HUES6 (cell line): ENCODE measurements around the gene DNASE2B.

Source experiments
- H3K27ac ChIP-seq: 2 replicates; pipeline ENCODE4 v1.7.0; 2013; ENCODE audit warnings: low read depth, mild to moderate bottlenecking, low read length, inconsistent platforms
- H3K27me3 ChIP-seq: 2 replicates; pipeline ENCODE4 v1.6.1; 2013; ENCODE audit warnings: low read length; ENCODE audit not compliant: control insufficient read depth, insufficient read depth
- H3K36me3 ChIP-seq: 2 replicates; pipeline ENCODE4 v1.6.1; 2013; ENCODE audit warnings: low read length; ENCODE audit not compliant: control insufficient read depth, insufficient read depth
- H3K4me1 ChIP-seq: 2 replicates; pipeline ENCODE4 v1.6.1; 2013; ENCODE audit warnings: low read length; ENCODE audit not compliant: control insufficient read depth, insufficient read depth
- H3K4me3 ChIP-seq: 2 replicates; pipeline ENCODE4 v1.5.1; 2013; ENCODE audit warnings: low read depth, low read length
- H3K9ac ChIP-seq: one replicate; pipeline ENCODE4 v1.6.1; 2013; ENCODE audit warnings: mild to moderate bottlenecking, low read length
- H3K9me3 ChIP-seq: 2 replicates; pipeline ENCODE4 v1.6.1; 2013; ENCODE audit warnings: low read depth, low read length; ENCODE audit not compliant: control insufficient read depth, insufficient read depth

Gene DNASE2B, protein sequence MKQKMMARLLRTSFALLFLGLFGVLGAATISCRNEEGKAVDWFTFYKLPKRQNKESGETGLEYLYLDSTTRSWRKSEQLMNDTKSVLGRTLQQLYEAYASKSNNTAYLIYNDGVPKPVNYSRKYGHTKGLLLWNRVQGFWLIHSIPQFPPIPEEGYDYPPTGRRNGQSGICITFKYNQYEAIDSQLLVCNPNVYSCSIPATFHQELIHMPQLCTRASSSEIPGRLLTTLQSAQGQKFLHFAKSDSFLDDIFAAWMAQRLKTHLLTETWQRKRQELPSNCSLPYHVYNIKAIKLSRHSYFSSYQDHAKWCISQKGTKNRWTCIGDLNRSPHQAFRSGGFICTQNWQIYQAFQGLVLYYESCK

GRCh38 chr1:84398175-84399155, at the start of gene DNASE2B:
DNASE2B (plus strand) TSS chr1:84398484; CDS start chr1:84398565, 81 bp downstream.
- Histone ChIP-seq H3K36me3 (no peaks in the 10 kb centered on the region), H3K27me3 (no peaks in the 10 kb centered on the region), H3K27ac (no peak within 1 kb of the TSS), H3K4me3 (no peak within 1 kb of the TSS), H3K9me3 (no peaks in the 10 kb centered on the region), H3K4me1 (no peaks in the 10 kb centered on the region), H3K9ac (no peak within 1 kb of the TSS)

GRCh38 chr1:84348759-84349158, 49.5 kb upstream of the DNASE2B start:
- H3K9ac ChIP-seq = no peak overlapping the region
- no peaks in the 10 kb centered on the region for H3K9me3 ChIP-seq
- H3K36me3 ChIP-seq = no peaks in the 10 kb centered on the region
- no peak overlapping the region for H3K4me3 ChIP-seq
- H3K4me1 ChIP-seq = no peaks in the 10 kb centered on the region
- H3K27me3 ChIP-seq = no peaks in the 10 kb centered on the region
- H3K27ac ChIP-seq = no peak overlapping the region

DNA sequence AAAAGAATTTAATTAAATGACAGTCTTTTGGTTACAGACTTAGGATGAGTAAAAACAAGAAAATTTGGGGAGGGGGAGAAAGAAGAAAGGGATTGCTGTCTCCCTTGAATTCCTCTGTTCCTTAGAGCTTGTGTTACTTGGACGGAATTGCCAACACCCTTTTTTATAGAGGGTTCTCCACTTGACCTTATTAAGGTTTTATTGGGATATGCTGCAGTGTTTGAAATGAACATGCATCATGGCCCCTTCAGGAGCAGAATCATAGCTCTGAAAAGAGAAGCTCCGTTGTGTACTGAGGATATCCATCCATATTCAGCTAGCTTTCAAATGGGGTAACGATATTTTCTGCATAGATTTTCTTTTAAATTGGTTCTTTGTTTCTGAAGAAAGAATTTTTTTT, 48.2 kb upstream of the DNASE2B start:
- H3K4me1 ChIP-seq = no peaks in the 10 kb centered on the region
- no peak overlapping the region for H3K27ac ChIP-seq
- no peak overlapping the region for H3K4me3 ChIP-seq
- H3K36me3 ChIP-seq = no peaks in the 10 kb centered on the region
- H3K9me3 ChIP-seq = no peaks in the 10 kb centered on the region
- no peak overlapping the region for H3K9ac ChIP-seq
- H3K27me3 ChIP-seq = no peaks in the 10 kb centered on the region

- H3K4me3 ChIP-seq = no peak overlapping the region
- H3K27ac ChIP-seq = no peak overlapping the region
- H3K9me3 ChIP-seq = no peaks in the 10 kb centered on the region
- H3K9ac ChIP-seq = no peak overlapping the region
- no peaks in the 10 kb centered on the region for H3K4me1 ChIP-seq
- H3K36me3 ChIP-seq = no peaks in the 10 kb centered on the region
- no peaks in the 10 kb centered on the region for H3K27me3 ChIP-seq
These were observed 47.7 kb upstream of the DNASE2B start for GRCh38 chr1:84350550-84350949.

GRCh38 chr1:84352298-84353106, 45.8 kb upstream of the DNASE2B start:
- Histone ChIP-seq H3K9ac (no peak overlapping the region), H3K27ac (no peak overlapping the region), H3K4me3 (no peak overlapping the region), H3K9me3 (no peaks in the 10 kb centered on the region), H3K27me3 (no peaks in the 10 kb centered on the region), H3K36me3 (no peaks in the 10 kb centered on the region), H3K4me1 (no peaks in the 10 kb centered on the region)

DNA sequence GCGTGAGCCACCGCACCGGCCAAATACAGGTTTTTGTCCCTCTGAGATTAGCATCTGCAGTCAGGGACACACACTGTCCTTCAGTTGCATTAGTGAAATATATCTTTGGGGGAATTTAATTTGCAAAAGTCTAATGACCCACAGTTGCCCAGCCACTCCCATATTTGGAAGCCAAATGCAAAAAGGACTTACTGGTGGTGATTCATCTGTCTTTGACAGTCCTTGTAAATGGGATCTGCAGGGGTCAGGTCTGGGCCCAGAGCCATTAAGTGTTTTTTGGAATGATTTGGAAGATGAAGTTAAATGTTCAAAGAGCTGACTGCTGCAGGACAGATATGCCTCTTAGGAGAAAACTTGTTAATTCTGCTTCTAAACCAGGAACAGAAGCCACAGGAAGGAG, 44.6 kb upstream of the DNASE2B start:
- Histone ChIP-seq H3K4me1 (no peaks in the 10 kb centered on the region), H3K4me3 (no peak overlapping the region), H3K27me3 (no peaks in the 10 kb centered on the region), H3K36me3 (no peaks in the 10 kb centered on the region), H3K9ac (no peak overlapping the region), H3K9me3 (no peaks in the 10 kb centered on the region), H3K27ac (no peak overlapping the region)

DNA sequence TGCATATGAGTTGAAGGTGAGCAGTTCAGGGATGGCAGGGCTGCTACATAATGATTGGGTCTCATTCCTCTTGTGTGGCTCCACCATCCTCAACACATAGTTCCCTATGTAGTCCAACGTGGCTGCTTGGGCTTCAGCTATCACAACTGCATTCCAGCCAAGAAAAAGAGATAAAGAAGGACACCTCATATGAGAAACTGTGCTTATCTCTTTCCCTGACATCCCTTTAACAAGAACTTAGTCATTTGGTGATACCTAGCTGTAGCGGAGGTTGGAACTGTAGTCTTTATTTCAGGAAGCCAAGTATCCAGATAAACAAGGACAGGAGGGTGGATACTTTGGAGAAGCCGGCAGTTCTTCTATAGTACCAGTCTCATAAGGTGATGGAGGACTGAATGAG, 42.7 kb upstream of the DNASE2B start:
- no peaks in the 10 kb centered on the region for H3K9me3 ChIP-seq
- no peaks in the 10 kb centered on the region for H3K27me3 ChIP-seq
- H3K36me3 ChIP-seq = no peaks in the 10 kb centered on the region
- H3K4me1 ChIP-seq = no peaks in the 10 kb centered on the region
- no peak overlapping the region for H3K9ac ChIP-seq
- no peak overlapping the region for H3K4me3 ChIP-seq
- H3K27ac ChIP-seq = no peak overlapping the region

DNA sequence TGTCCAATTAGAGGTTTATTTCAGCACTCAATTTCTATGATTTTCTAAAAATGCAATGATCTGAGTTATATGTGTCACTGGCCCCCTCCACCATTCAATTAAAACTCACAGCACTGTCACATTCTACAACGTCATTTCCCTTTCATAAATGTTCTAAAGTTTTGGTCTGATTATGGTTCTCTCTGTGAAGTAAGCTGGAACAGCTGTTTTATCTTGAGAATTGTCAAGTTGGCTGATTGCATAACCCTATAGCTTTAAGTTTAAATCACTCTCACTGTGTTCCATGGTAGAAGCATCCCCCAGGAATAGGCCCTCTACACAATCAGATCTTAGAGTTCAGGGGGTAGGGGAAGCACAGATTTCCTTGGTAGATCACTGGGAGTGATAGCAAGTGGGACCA, 41.4 kb upstream of the DNASE2B start:
- Histone ChIP-seq H3K27ac (no peak overlapping the region), H3K9me3 (no peaks in the 10 kb centered on the region), H3K36me3 (no peaks in the 10 kb centered on the region), H3K4me1 (no peaks in the 10 kb centered on the region), H3K27me3 (no peaks in the 10 kb centered on the region), H3K4me3 (no peak overlapping the region), H3K9ac (no peak overlapping the region)

- no peaks in the 10 kb centered on the region for H3K36me3 ChIP-seq
- H3K27ac ChIP-seq = no peak overlapping the region
- no peaks in the 10 kb centered on the region for H3K9me3 ChIP-seq
- no peaks in the 10 kb centered on the region for H3K4me1 ChIP-seq
- no peak overlapping the region for H3K9ac ChIP-seq
- H3K27me3 ChIP-seq = no peaks in the 10 kb centered on the region
- H3K4me3 ChIP-seq = no peak overlapping the region
These were observed 39.6 kb upstream of the DNASE2B start for GRCh38 chr1:84358695-84359094.

- Histone ChIP-seq H3K27ac (no peak overlapping the region), H3K36me3 (no peaks in the 10 kb centered on the region), H3K9ac (no peak overlapping the region), H3K27me3 (no peaks in the 10 kb centered on the region), H3K9me3 (no peaks in the 10 kb centered on the region), H3K4me1 (no peaks in the 10 kb centered on the region), H3K4me3 (no peak overlapping the region)
These were observed 38.0 kb upstream of the DNASE2B start for GRCh38 chr1:84360316-84360715.
